Calu3 (cell line): ENCODE results near the gene MILR1. TPM values are rescaled to one million over a fixed set of nuclear protein-coding genes. Genes with fewer than 3 reads are reported as not detected.

ENCODE experiments used
- BruUV-seq: library from RNA; stranded (reverse); fragments of 400-500 nt; replicated peaks from 2 replicates; lab custom pipeline; 2021; lab: Mats Ljungman, UMichigan
- CTCF ChIA-PET: fragments of 300-600 bp; sonication (Branson Sonifier 250); formaldehyde crosslinking; loops from one replicate; lab custom pipeline; 2022; ENCODE audit warnings: antibody characterized with exemption; lab: Charles Lee
- DNase-seq: peaks from one replicate; pipeline ENCODE4 v3.0.0; 2022
- H3K27ac Mint-ChIP-seq: one replicate; pipeline ENCODE4 v1.8.0; 2022; ENCODE audit warnings: mixed read lengths; ENCODE audit not compliant: unreplicated experiment
- H3K27me3 Mint-ChIP-seq: one replicate; pipeline ENCODE4 v1.8.0; 2022; ENCODE audit warnings: mixed read lengths; ENCODE audit not compliant: unreplicated experiment
- H3K36me3 Mint-ChIP-seq: one replicate; pipeline ENCODE4 v1.8.0; 2022; ENCODE audit warnings: mild to moderate bottlenecking, moderate library complexity, mixed read lengths; ENCODE audit not compliant: insufficient read depth, unreplicated experiment
- H3K4me1 Mint-ChIP-seq: one replicate; pipeline ENCODE4 v1.8.0; 2022; ENCODE audit warnings: mild to moderate bottlenecking, low read depth, mixed read lengths; ENCODE audit not compliant: unreplicated experiment
- H3K4me3 Mint-ChIP-seq: one replicate; pipeline ENCODE4 v1.8.0; 2022; ENCODE audit warnings: mild to moderate bottlenecking, low read depth, moderate library complexity, mixed read lengths; ENCODE audit not compliant: unreplicated experiment
- H3K9me3 Mint-ChIP-seq: one replicate; pipeline ENCODE4 v1.8.0; 2022; ENCODE audit warnings: low read depth, mixed read lengths; ENCODE audit not compliant: unreplicated experiment
- intact Hi-C: fragments of 100-400 bp; cut with micrococcal nuclease; formaldehyde crosslinking; loops from one replicate; pipeline ENCODE4 v1.10.0; 2022; ENCODE audit not compliant: unreplicated experiment
- total RNA-seq: library from RNA; stranded (reverse); gene quantifications from 2 replicates; pipeline ENCODE4 v1.2.3, GENCODE V29; 2022
- TF ChIP-seq, protein P1 (sequence below): fragments of 200-600 bp; IDR thresholded peaks from one replicate; pipeline ENCODE4 v1.8.0; 2022; ENCODE audit warnings: antibody characterized with exemption; ENCODE audit not compliant: unreplicated experiment

The MILR1 gene
- total RNA-seq, 1 experiment from 2014 or later: 7.6 TPM

- CTCF ChIA-PET: no interaction called here
- TF ChIP-seq, protein P1, sequence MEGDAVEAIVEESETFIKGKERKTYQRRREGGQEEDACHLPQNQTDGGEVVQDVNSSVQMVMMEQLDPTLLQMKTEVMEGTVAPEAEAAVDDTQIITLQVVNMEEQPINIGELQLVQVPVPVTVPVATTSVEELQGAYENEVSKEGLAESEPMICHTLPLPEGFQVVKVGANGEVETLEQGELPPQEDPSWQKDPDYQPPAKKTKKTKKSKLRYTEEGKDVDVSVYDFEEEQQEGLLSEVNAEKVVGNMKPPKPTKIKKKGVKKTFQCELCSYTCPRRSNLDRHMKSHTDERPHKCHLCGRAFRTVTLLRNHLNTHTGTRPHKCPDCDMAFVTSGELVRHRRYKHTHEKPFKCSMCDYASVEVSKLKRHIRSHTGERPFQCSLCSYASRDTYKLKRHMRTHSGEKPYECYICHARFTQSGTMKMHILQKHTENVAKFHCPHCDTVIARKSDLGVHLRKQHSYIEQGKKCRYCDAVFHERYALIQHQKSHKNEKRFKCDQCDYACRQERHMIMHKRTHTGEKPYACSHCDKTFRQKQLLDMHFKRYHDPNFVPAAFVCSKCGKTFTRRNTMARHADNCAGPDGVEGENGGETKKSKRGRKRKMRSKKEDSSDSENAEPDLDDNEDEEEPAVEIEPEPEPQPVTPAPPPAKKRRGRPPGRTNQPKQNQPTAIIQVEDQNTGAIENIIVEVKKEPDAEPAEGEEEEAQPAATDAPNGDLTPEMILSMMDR: no peak
- Mint-ChIP-seq H3K36me3 (peaks cover 99% of the 10 kb centered on the region), H3K27me3 (no peaks in the 10 kb centered on the region), H3K4me3 (peak overlapping the region; percentile 86), H3K9me3 (no peaks in the 10 kb centered on the region), H3K4me1 (peaks cover 32% of the 10 kb centered on the region), H3K27ac (no peak overlapping the region)
- no TSS peak for BruUV-seq
- intact Hi-C loops: no loop called here
- DNase-seq: no peak
These were observed 54.4 kb downstream of the MILR1 start for GRCh38 chr17:64503341-64503740.

DNA sequence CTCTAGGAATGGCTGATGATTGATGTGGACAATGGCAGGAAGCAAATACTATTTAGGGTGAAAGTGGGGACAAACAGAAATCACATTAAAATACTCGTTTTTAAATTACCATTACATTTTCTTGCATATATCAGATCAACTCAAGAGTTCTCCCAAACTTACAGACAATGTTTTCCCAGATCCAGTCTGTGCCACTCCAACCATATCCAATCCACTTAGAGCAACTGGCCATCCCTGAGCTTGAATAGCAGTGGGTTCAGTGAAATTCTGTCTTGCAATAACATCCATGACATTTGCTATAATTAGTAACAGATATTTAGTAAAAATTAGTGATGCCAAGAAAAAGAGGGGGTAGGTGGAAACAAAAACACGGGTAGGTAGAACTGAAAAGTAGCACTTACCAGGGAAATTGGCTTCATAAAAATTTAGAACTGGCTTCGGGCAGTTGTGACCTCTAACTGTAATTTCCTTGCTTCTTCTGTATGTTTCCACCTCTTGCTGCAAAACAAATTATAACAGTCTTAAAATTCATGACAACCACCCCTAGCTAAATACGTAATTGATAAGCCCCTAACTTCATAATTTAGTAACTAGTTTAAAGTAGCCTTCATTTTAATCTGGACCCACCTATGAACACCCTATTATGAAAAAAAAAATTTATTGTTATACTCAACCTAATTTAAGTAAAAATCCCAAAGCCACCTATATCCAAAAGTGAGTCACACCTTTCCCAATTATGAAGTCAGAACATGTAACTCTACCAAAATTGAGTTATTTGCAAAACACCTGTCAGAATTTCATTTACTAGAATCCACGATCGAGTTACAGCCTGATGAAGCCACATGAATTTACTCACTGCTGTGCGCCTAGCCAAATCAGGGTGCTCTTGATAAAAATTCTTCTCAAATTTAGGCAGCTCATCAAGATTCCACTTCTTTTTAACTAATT lies 55.2 kb downstream of the MILR1 start:
- Mint-ChIP-seq H3K4me1 (peaks cover 28% of the 10 kb centered on the region), H3K4me3 (peak overlapping the region; percentile 86), H3K27me3 (no peaks in the 10 kb centered on the region), H3K9me3 (no peaks in the 10 kb centered on the region), H3K27ac (peak overlapping the region; percentile 99), H3K36me3 (peaks cover 93% of the 10 kb centered on the region)
- TSS peak; percentile 18 for BruUV-seq
- no peak for DNase-seq
- TF ChIP-seq, protein P1: no peak
- CTCF ChIA-PET: no interaction called here
- intact Hi-C loops: no loop called here

- peak overlapping the region; percentile 86 for H3K4me3 Mint-ChIP-seq
- H3K9me3 Mint-ChIP-seq: no peaks in the 10 kb centered on the region
- no peak for DNase-seq
- H3K4me1 Mint-ChIP-seq: peaks cover 26% of the 10 kb centered on the region
- CTCF ChIA-PET: interaction anchor here (0.9 kb wide), 1 partner anchor 85 kb away, joined by 3 read pairs; no protein-coding TSS in a partner anchor
- intact Hi-C loops: no loop called here
- peak overlapping the region; percentile 99 for H3K27ac Mint-ChIP-seq
- H3K27me3 Mint-ChIP-seq: no peaks in the 10 kb centered on the region
- no TSS peak for BruUV-seq
- TF ChIP-seq, protein P1: no peak
- H3K36me3 Mint-ChIP-seq: peaks cover 91% of the 10 kb centered on the region
These were observed 55.9 kb downstream of the MILR1 start for GRCh38 chr17:64504769-64505339.

GRCh38 chr17:64505340-64506200 lies 56.7 kb downstream of the MILR1 start:
- TF ChIP-seq, protein P1: no peak
- H3K9me3 Mint-ChIP-seq: no peaks in the 10 kb centered on the region
- intact Hi-C loops: no loop called here
- no peaks in the 10 kb centered on the region for H3K27me3 Mint-ChIP-seq
- CTCF ChIA-PET: interaction anchor here (0.6 to 0.9 kb wide), 2 partner anchors 85 to 142 kb away, joined by 3 to 5 read pairs; no protein-coding TSS in a partner anchor
- peak overlapping the region; percentile 99 for H3K27ac Mint-ChIP-seq
- BruUV-seq: no TSS peak
- H3K36me3 Mint-ChIP-seq: peaks cover 90% of the 10 kb centered on the region
- H3K4me1 Mint-ChIP-seq: peaks cover 19% of the 10 kb centered on the region
- peak; percentile 78 for DNase-seq
- peak overlapping the region; percentile 86 for H3K4me3 Mint-ChIP-seq
